Fibroblast of lung (primary cell): Measurements from ENCODE around the gene LASP1. TPM values are rescaled to one million over a fixed set of nuclear protein-coding genes. Genes with fewer than 3 reads are reported as not detected.

Experiments
- DNase-seq, 2 donors: peaks; one replicate each; pipeline versions ENCODE4 v3.0.0 to v3.0.0-alpha.2; 2010; ENCODE audit warnings: low read depth in 2 of 2
- H2AFZ ChIP-seq: 2 replicates; pipeline ENCODE4 v1.5.1; 2012; ENCODE audit warnings: low read length, control low read depth, inconsistent platforms
- H3K27ac ChIP-seq: 2 replicates; pipeline ENCODE4 v1.5.1; 2011; ENCODE audit warnings: low read length, control low read depth; ENCODE audit not compliant: insufficient read depth
- H3K27me3 ChIP-seq: 2 replicates; pipeline ENCODE4 v1.5.1; 2011; ENCODE audit warnings: mild to moderate bottlenecking, low read length; ENCODE audit not compliant: control insufficient read depth, insufficient read depth
- H3K36me3 ChIP-seq: 2 replicates; pipeline ENCODE4 v1.5.1; 2011; ENCODE audit warnings: low read length; ENCODE audit not compliant: control insufficient read depth, insufficient read depth
- H3K4me1 ChIP-seq: 2 replicates; pipeline ENCODE4 v1.5.1; 2011; ENCODE audit warnings: low read length; ENCODE audit not compliant: control insufficient read depth, insufficient read depth; ENCODE audit errors: extremely low read depth
- H3K4me2 ChIP-seq: 2 replicates; pipeline ENCODE4 v1.5.1; 2011; ENCODE audit warnings: low read length, control low read depth; ENCODE audit not compliant: insufficient read depth; ENCODE audit errors: extremely low read depth
- H3K4me3 ChIP-seq, 4 experiments: fragments of 200-600 bp in 1 of 4; sonication (generic) in 1 of 4; replicated peaks in 1 of 4; 2 replicates each; pipeline ENCODE4 v1.5.1; 2011 to 2016; ENCODE audit warnings: low read length in 4 of 4, low read depth in 3 of 4, mild to moderate bottlenecking in 3 of 4, control low read depth in 2 of 4, inconsistent platforms in 1 of 4, mixed read lengths in 1 of 4; ENCODE audit not compliant: insufficient read depth in 1 of 4; ENCODE audit errors: control extremely low read depth in 1 of 4
- H3K79me2 ChIP-seq: 2 replicates; pipeline ENCODE4 v1.5.1; 2012; ENCODE audit warnings: mild to moderate bottlenecking, low read length, inconsistent platforms; ENCODE audit not compliant: control insufficient read depth, insufficient read depth
- H3K9ac ChIP-seq: 2 replicates; pipeline ENCODE4 v1.5.1; 2011; ENCODE audit warnings: mild to moderate bottlenecking, low read length, control low read depth; ENCODE audit not compliant: insufficient read depth
- H3K9me3 ChIP-seq: 2 replicates; pipeline ENCODE4 v1.5.1; 2012; ENCODE audit warnings: low read depth, low read length; ENCODE audit not compliant: control insufficient read depth, insufficient read depth
- H4K20me1 ChIP-seq: 2 replicates; pipeline ENCODE4 v1.5.1; 2011; ENCODE audit warnings: low read length; ENCODE audit not compliant: control insufficient read depth, insufficient read depth; ENCODE audit errors: extremely low read depth
- CTCF ChIP-seq, 2 donors: IDR thresholded peaks in 1 of 2; conservative IDR thresholded peaks in 1 of 2; 1 replicate in 1 of 2; 2 replicates in 1 of 2; pipeline ENCODE4 v1.5.1; 2011 to 2012; ENCODE audit warnings: low read length in 2 of 2, control low read depth in 1 of 2, inconsistent platforms in 1 of 2, low read depth in 1 of 2, mild to moderate bottlenecking in 1 of 2
- EZH2 ChIP-seq: IDR thresholded peaks from 2 replicates; pipeline ENCODE4 v1.5.1; 2012; ENCODE audit warnings: low read length, control low read depth, mild to moderate bottlenecking; ENCODE audit errors: missing control alignments
- polyA plus RNA-seq, 2 donors: library from polyadenylated mRNA; depleted of rRNA in 1 of 2; stranded (reverse) in 1 of 2; unstranded in 1 of 2; fragments of >200 nt; gene quantifications; 2 replicates each; pipeline ENCODE4 v1.2.1, GENCODE V29; 2011 to 2012; ENCODE audit warnings: missing spikeins in 1 of 2
- total RNA-seq: library from RNA; depleted of rRNA; stranded (reverse); fragments of >200 nt; gene quantifications from 2 replicates; pipeline ENCODE4 v1.2.1, GENCODE V29; 2014

LASP1 gene
- total and polyA plus RNA-seq, 2 donors (not counting 1 experiment from before 2014, with no cell fraction given): 79.8 to 208 TPM

GRCh38 chr17:38891441-38891840 lies 21.6 kb downstream of the LASP1 start:
- H4K20me1 ChIP-seq: no peaks in the 10 kb centered on the region
- no peak for TF ChIP-seq CTCF (conservative IDR thresholded peaks at IDR 0.05 in 1 of 2, IDR thresholded peaks at IDR 0.05 in 1 of 2; ENCODE audit: low read depth in 1 of 2, low read length in 2 of 2)
- TF ChIP-seq EZH2: no peak
- peaks cover 11% of the 10 kb centered on the region for H3K4me1 ChIP-seq
- no peak overlapping the region for H3K4me3 ChIP-seq
- no peak overlapping the region for H2AFZ ChIP-seq
- no peak overlapping the region for H3K4me2 ChIP-seq
- H3K36me3 ChIP-seq: peaks cover 43% of the 10 kb centered on the region
- no peaks in the 10 kb centered on the region for H3K9me3 ChIP-seq
- H3K27me3 ChIP-seq: no peaks in the 10 kb centered on the region
- peaks cover 74% of the 10 kb centered on the region for H3K79me2 ChIP-seq
- no peak overlapping the region for H3K9ac ChIP-seq
- DNase-seq: no peak
- H3K27ac ChIP-seq: no peak overlapping the region

GRCh38 chr17:38892083-38892482 lies 22.2 kb downstream of the LASP1 start:
- Histone ChIP-seq H3K36me3 (peaks cover 45% of the 10 kb centered on the region), H3K4me1 (peaks cover 17% of the 10 kb centered on the region), H3K4me2 (no peak overlapping the region), H3K9me3 (no peaks in the 10 kb centered on the region), H3K9ac (no peak overlapping the region), H4K20me1 (no peaks in the 10 kb centered on the region), H2AFZ (no peak overlapping the region), H3K79me2 (peaks cover 73% of the 10 kb centered on the region), H3K27ac (no peak overlapping the region), H3K27me3 (no peaks in the 10 kb centered on the region), H3K4me3 (no peak overlapping the region)
- DNase-seq: no peak
- TF ChIP-seq EZH2 (no peak), CTCF (conservative IDR thresholded peaks at IDR 0.05 in 1 of 2, IDR thresholded peaks at IDR 0.05 in 1 of 2; ENCODE audit: low read depth in 1 of 2, low read length in 2 of 2) (no peak)

- H3K79me2 ChIP-seq: peaks cover 73% of the 10 kb centered on the region
- H3K4me3 ChIP-seq: no peak overlapping the region
- TF ChIP-seq CTCF (conservative IDR thresholded peaks at IDR 0.05 in 1 of 2, IDR thresholded peaks at IDR 0.05 in 1 of 2; ENCODE audit: low read depth in 1 of 2, low read length in 2 of 2): no peak
- no peak for TF ChIP-seq EZH2
- no peak overlapping the region for H3K9ac ChIP-seq
- H2AFZ ChIP-seq: no peak overlapping the region
- H3K9me3 ChIP-seq: no peaks in the 10 kb centered on the region
- H3K36me3 ChIP-seq: peaks cover 46% of the 10 kb centered on the region
- no peaks in the 10 kb centered on the region for H3K27me3 ChIP-seq
- DNase-seq: no peak
- H3K27ac ChIP-seq: no peak overlapping the region
- no peak overlapping the region for H3K4me2 ChIP-seq
- peaks cover 22% of the 10 kb centered on the region for H3K4me1 ChIP-seq
- no peaks in the 10 kb centered on the region for H4K20me1 ChIP-seq
Observed at GRCh38 chr17:38892620-38893019, 22.8 kb downstream of the LASP1 start.
